ENCODE results near the gene ABTB2.
"Not testable (repeated sequence)": the region's sequence is repeated elsewhere in the genome, so short reads cannot be mapped to it uniquely, and the experiment has no call there.

The ABTB2 gene

GRCh38 chr11:34191578-34191977 is 166.2 kb downstream of the ABTB2 start:
- no peak for DNase-seq (ENCODE audit: low spot score)

GRCh38 chr11:34190192-34191139 is 167.3 kb downstream of the ABTB2 start:
- no peak for DNase-seq (ENCODE audit: low spot score)

GRCh38 chr11:34189191-34189590 is 168.6 kb downstream of the ABTB2 start:
- no peak for DNase-seq (ENCODE audit: low spot score)

GRCh38 chr11:34188181-34188580 is 169.6 kb downstream of the ABTB2 start:
- DNase-seq (ENCODE audit: low spot score), result no peak

GRCh38 chr11:34185926-34186841 is 171.6 kb downstream of the ABTB2 start:
- DNase-seq (ENCODE audit: low spot score), result no peak

- no peak for DNase-seq (ENCODE audit: low spot score)
These were observed 173.2 kb downstream of the ABTB2 start for GRCh38 chr11:34184505-34185015.

- DNase-seq (ENCODE audit: low spot score), result no peak
These were observed 173.9 kb downstream of the ABTB2 start for GRCh38 chr11:34183848-34184391.

- no peak for DNase-seq (ENCODE audit: low spot score)
These were observed 174.7 kb downstream of the ABTB2 start for GRCh38 chr11:34182921-34183685.

- no peak for DNase-seq (ENCODE audit: low spot score)
These were observed 175.4 kb downstream of the ABTB2 start for GRCh38 chr11:34182425-34182824.

GRCh38 chr11:34181856-34182405 is 175.9 kb downstream of the ABTB2 start:
- DNase-seq (ENCODE audit: low spot score), result no peak

GRCh38 chr11:34181251-34181650 is 176.6 kb downstream of the ABTB2 start:
- DNase-seq (ENCODE audit: low spot score), result no peak

- not testable (repeated sequence) for DNase-seq (ENCODE audit: low spot score)
These were observed 177.0 kb downstream of the ABTB2 start for GRCh38 chr11:34180814-34181165.

- no peak for DNase-seq (ENCODE audit: low spot score)
These were observed 177.6 kb downstream of the ABTB2 start for GRCh38 chr11:34180040-34180813.

GRCh38 chr11:34179026-34179675 is 178.7 kb downstream of the ABTB2 start:
- no peak for DNase-seq (ENCODE audit: low spot score)

- DNase-seq (ENCODE audit: low spot score), result no peak
These were observed 179.5 kb downstream of the ABTB2 start for GRCh38 chr11:34178209-34178821.

GRCh38 chr11:34176751-34177209 is 181.0 kb downstream of the ABTB2 start:
- DNase-seq (ENCODE audit: low spot score), result no peak

- DNase-seq (ENCODE audit: low spot score), result no peak
These were observed 182.4 kb downstream of the ABTB2 start for GRCh38 chr11:34175284-34176019.

GRCh38 chr11:34174412-34175041 is 183.3 kb downstream of the ABTB2 start:
- DNase-seq (ENCODE audit: low spot score), result peak; percentile 62

Data from SK-N-DZ (cell line).